HG03378 (cell line): ENCODE data around the gene KIF26A.
"Not testable (repeated sequence)": the region's sequence is repeated elsewhere in the genome, so short reads cannot be mapped to it uniquely, and the experiment has no call there.

Source experiments
- ATAC-seq: cut with Tn5 transposase; IDR thresholded peaks from one replicate; pipeline ENCODE4 v1.9.1; 2021; ENCODE audit warnings: mild to moderate bottlenecking, moderate library complexity; ENCODE audit not compliant: unreplicated experiment

KIF26A gene

DNA sequence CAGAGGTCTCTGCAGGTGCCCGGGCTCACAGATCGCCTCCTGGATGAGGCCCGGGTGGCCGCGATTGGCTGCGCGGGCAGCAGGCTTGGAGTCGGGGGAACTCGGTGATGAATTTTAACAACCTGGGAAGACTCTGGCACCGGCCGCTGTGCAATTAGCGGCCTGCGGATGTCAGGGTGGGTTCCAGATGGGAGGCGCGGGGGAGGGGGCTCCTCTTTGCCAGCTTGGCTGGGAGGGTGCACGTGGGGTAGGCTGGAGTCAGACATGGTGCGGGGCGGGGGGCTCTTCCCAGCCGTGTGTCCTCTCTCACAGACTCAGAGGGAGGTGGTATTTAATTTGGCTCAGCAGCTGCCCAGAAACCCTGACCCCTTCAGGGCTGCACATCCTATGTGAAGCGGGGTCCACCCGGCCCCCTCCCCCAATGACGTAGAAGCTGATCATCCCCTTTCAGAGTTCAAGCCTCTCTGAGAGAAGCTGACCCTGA is 81.4 kb downstream of the KIF26A start:
- ATAC-seq: no peak

DNA sequence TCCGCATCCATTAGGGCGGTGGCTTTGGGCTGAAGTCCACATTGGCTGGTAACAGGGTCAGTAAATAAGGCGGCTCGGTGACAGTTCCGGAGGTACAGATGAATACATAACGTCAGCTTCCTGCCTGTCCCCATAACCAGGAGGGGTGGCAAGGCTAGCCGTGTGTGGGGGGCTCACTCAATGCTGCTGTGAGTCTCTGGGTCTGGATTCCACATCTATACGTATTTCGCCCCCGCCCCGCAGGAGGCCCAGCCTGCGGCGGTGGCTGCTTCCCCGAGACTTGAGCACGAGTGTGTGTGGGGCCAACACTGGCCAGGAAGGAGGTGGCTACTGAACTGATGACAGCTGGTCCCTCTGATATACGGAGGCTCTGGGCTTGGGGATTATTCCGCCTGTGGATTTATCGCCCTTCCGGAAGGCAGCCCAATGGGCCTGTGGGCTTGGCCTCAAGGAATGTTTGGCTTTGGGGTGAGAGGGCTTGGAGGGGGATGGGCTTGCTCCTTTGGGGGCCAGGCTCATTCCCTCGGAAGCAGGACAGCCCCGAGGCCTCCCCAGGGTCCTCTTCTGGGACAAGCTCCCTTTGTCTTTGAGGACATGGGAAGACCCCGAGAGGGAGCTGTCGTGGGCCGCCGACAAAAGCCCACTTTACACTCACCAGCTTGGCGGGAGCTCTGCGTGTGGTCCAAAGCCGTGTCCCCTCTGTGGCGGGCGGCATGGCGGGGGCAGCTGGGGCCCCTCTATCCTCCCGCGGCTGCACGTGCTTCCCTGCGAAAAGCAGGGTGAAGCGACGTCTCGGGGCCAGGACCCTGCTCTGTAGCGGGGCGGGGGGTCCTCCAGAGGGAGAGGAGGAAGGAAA is 82.1 kb downstream of the KIF26A start:
- no peak for ATAC-seq

- ATAC-seq: no peak
These were observed 82.8 kb downstream of the KIF26A start for GRCh38 chr14:104221071-104221625.

- ATAC-seq: no peak
These were observed 83.4 kb downstream of the KIF26A start for GRCh38 chr14:104221636-104222369.

- ATAC-seq: no peak
These were observed 84.1 kb downstream of the KIF26A start for GRCh38 chr14:104222396-104223036.

GRCh38 chr14:104223101-104224041 is 85.0 kb downstream of the KIF26A start:
- no peak for ATAC-seq

DNA sequence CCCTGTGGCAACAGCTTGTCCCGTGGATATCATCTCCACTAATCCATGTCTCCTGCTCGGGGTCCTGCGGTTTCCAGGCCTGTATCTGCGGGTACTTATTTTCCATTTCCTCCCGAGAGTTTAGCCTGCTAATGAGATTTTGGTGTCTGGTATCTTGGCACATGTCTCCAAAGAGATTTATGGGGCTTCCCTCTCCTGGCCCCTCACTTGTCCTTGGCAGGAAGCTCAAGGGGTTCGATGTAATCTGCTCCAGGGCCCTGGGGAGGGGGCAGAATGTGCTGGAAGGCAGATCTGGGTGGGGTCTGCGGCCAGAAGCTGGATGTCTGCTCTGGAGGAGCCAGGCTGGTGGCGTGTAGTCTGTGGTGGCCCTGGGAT is 85.7 kb downstream of the KIF26A start:
- ATAC-seq: no peak

GRCh38 chr14:104224506-104225277 is 86.3 kb downstream of the KIF26A start:
- ATAC-seq: no peak

- ATAC-seq: not testable (repeated sequence)
These were observed 87.1 kb downstream of the KIF26A start for GRCh38 chr14:104225278-104226190.

DNA sequence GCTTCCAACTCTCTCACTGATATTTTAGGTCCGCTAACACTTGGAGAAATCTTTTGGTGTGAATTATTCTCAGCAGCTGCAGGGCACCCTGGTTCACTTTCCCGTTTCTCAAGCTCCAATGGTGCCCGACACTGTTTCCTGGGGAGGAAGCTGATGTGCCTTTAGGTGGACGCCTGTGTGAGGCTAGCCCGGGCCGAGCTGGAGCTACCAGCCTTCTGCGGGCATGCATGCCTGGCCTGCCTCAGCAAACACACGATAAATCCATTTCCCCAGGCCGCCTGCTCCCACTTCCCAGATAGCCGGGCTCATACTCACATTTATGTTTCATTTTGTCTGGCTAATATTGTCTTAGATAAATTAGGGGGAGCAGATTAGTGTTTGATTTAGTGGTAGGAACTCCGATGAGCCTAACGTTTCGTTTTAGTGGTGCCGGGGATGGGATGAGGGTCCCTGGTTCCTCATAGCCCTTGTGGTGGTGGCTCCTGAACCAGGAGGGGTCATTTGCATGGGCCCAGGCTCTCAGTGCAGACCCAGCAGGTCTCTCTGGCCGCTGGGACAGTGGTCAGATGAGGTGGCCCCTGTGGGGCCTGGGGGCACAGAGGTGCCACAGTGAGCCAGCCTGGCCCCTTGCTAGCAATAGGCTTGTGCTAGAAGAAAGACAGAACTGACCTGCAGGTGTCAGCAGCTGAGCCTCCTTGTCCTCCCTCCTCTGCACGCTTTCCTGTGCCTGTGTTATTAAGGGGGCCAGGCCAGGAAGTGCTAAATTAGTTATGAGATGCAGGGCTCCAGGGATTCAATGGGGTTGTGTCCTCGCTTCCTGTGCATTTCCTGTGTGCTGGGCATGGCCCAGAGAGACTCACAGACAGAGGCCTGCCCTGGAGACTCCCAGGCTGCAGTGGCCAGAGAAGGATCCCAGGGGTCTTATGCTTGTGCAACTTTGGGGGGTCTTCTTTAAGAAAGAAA is 88.3 kb downstream of the KIF26A start:
- ATAC-seq: no peak

DNA sequence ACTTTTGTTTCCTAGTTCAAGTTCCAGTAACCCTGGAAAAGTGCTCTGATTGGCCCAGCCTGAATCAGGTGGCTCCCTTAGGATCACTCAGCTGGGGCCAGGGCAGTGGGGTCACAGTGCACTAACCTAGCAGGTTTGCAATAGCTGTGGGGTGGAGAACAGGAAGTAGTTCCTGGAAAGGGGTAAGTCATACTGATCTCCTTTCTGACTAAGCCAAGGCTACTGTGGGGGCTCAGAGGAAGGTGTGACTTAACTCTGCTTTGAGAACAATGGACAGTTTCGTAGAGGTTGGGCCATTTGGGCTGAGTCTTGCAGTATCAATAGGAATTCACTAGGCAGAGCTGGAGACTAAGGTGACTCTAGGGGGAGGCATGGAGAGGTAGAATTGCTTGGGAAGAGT is 89.4 kb downstream of the KIF26A start:
- ATAC-seq: no peak

GRCh38 chr14:104228221-104228620 is 89.8 kb downstream of the KIF26A start:
- ATAC-seq: no peak

GRCh38 chr14:104228716-104229533 is 90.5 kb downstream of the KIF26A start:
- no peak for ATAC-seq

DNA sequence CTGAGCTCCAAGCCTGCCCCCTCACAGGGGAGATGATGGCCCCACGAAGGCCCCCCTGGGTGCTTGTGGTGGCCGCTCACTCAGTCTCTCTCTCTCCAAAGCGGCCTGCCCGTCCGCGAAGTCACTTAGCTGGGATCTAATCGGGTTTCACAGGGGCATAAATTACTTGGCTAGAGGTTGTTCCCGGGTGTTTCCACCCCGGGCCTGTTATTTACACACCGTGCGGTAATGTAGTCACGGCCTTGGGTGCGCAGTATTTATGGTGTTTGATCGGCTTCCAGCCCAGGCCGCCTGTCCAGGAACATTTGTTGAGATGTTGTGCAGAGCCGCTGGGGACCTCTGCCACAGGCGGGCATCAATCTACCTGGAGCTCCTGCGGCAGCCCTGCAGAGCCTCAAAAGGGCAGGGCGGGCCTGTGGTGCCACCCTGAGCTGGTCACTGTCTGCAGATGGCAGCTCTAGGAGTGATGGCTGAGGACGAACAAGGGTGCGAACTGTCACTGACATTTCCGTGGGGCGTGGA is 91.2 kb downstream of the KIF26A start:
- no peak for ATAC-seq

GRCh38 chr14:104230119-104230815 is 91.9 kb downstream of the KIF26A start:
- no peak for ATAC-seq
